A549 (cell line): ENCODE results near the gene EPS15. TPM values are rescaled to one million over a fixed set of nuclear protein-coding genes. Genes with fewer than 3 reads are reported as not detected.

Experiments used
- ATAC-seq, 2 experiments: fragments of 200-7000 bp in 1 of 2; fragments of >200 bp in 1 of 2; cut with Nextera tagmentation in 1 of 2; cut with Tn5 transposase in 1 of 2; 3 replicates each; pipeline versions ENCODE4 v1.8.0 to v1.9.1; 2018 to 2020; ENCODE audit warnings: mild to moderate bottlenecking in 1 of 2, moderate library complexity in 1 of 2
- CTCF ChIA-PET: fragments of 300-600 bp; sonication (Branson Sonifier 250); formaldehyde crosslinking; extraction: SDS; loops from one replicate; lab custom pipeline; 2021; ENCODE audit warnings: antibody characterized with exemption, inconsistent platforms; lab: Yijun Ruan, JAX
- POLR2A ChIA-PET: fragments of 350-600 bp; formaldehyde crosslinking; extraction: SDS; loops from one replicate; lab custom pipeline; 2021; ENCODE audit warnings: antibody characterized with exemption, inconsistent platforms; lab: Yijun Ruan, JAX
- DNase-seq, 2 experiments: peaks; one replicate each; pipeline versions ENCODE4 v3.0.0 to v3.0.0-alpha.2; 2011 to 2016; ENCODE audit warnings: low read depth in 1 of 2, low spot score in 1 of 2
- FAIRE-seq: peaks from 2 replicates; lab custom pipeline; 2011; peaks lifted over from hg19 to GRCh38; lab: Jason Lieb, UNC
- H3K27ac ChIP-seq, 2 experiments: fragments of >200 bp; sonication (Bioruptor Twin); formaldehyde crosslinking; 3 replicates each; pipeline ENCODE4 v1.5.1; 2016 to 2017
- H3K4me1 ChIP-seq: fragments of >200 bp; sonication (Bioruptor Twin); formaldehyde crosslinking; 3 replicates; pipeline ENCODE4 v1.6.1; 2016
- H3K4me2 ChIP-seq: fragments of >200 bp; sonication (Bioruptor Twin); formaldehyde crosslinking; 3 replicates; pipeline ENCODE4 v1.6.1; 2016
- H3K4me3 ChIP-seq: fragments of >200 bp; sonication (Bioruptor Twin); formaldehyde crosslinking; 3 replicates; pipeline ENCODE4 v1.5.1; 2016
- H3K9me3 ChIP-seq: fragments of >200 bp; sonication (Bioruptor Twin); formaldehyde crosslinking; 3 replicates; pipeline ENCODE4 v1.6.1; 2016
- BHLHE40 ChIP-seq: IDR thresholded peaks from 2 replicates; pipeline ENCODE4 v1.6.1; 2012; ENCODE audit warnings: low read depth, low read length, inconsistent platforms
- CEBPB ChIP-seq, 2 experiments: fragments of >200 bp in 1 of 2; sonication (Bioruptor Twin) in 1 of 2; formaldehyde crosslinking in 1 of 2; IDR thresholded peaks; 2 replicates each; pipeline ENCODE4 v1.6.1; 2012 to 2016
- EHF ChIP-seq: fragments of 250-450 bp; sonication (Bioruptor Pico); IDR thresholded peaks from 2 replicates; pipeline ENCODE4 v1.5.0; 2020; ENCODE audit warnings: mild to moderate bottlenecking
- FOSL2 ChIP-seq, 2 experiments: fragments of 450-650 bp in 1 of 2; fragments of >200 bp in 1 of 2; sonication (Bioruptor Twin) in 1 of 2; formaldehyde crosslinking; IDR thresholded peaks; 2 replicates each; pipeline versions ENCODE4 v1.5.0 to v1.6.1; 2016 to 2020; ENCODE audit warnings: mild to moderate bottlenecking in 1 of 2, moderate library complexity in 1 of 2
- HOXA7 ChIP-seq: fragments of 250-450 bp; sonication (Bioruptor Pico); IDR thresholded peaks from 2 replicates; pipeline ENCODE4 v1.5.0; 2020; ENCODE audit warnings: mild to moderate bottlenecking, moderate library complexity
- HOXB5 ChIP-seq: fragments of 250-450 bp; sonication (Bioruptor Pico); IDR thresholded peaks from 2 replicates; pipeline ENCODE4 v1.5.0; 2020; ENCODE audit warnings: mild to moderate bottlenecking, moderate library complexity
- JUNB ChIP-seq: fragments of >200 bp; sonication (Bioruptor Twin); formaldehyde crosslinking; IDR thresholded peaks from 2 replicates; pipeline ENCODE4 v1.6.1; 2016
- MAFK ChIP-seq: fragments of 450-650 bp; IDR thresholded peaks from 2 replicates; pipeline ENCODE4 v1.6.1; 2014; ENCODE audit not compliant: partially characterized antibody
- NFE2L2 ChIP-seq: fragments of 150-350 bp; conservative IDR thresholded peaks from 2 replicates; pipeline ENCODE4 v1.6.1; 2014; ENCODE audit warnings: low read length
- NPAS2 ChIP-seq: fragments of 250-450 bp; sonication (Bioruptor Pico); IDR thresholded peaks from 2 replicates; pipeline ENCODE4 v1.8.0; 2022; ENCODE audit warnings: mild to moderate bottlenecking, moderate library complexity, borderline replicate concordance
- NR3C1 ChIP-seq: fragments of >200 bp; sonication (Bioruptor Twin); formaldehyde crosslinking; IDR thresholded peaks from 3 replicates; pipeline ENCODE4 v1.6.1; 2017
- PHF8 ChIP-seq: fragments of 200-600 bp; sonication (generic); IDR thresholded peaks from 2 replicates; pipeline ENCODE4 v1.6.1; 2016; ENCODE audit warnings: low read depth, mild to moderate bottlenecking, antibody characterized with exemption, moderate library complexity, borderline replicate concordance
- POLR2AphosphoS2 ChIP-seq: conservative IDR thresholded peaks from 2 replicates; pipeline ENCODE4 v1.6.1; 2012; ENCODE audit warnings: low read length, improper control_type of control experiment, inconsistent platforms
- RAD21 ChIP-seq, 2 experiments: fragments of >200 bp in 1 of 2; sonication (Bioruptor Twin) in 1 of 2; formaldehyde crosslinking in 1 of 2; IDR thresholded peaks in 1 of 2; conservative IDR thresholded peaks in 1 of 2; 2 replicates in 1 of 2; 3 replicates in 1 of 2; pipeline ENCODE4 v1.6.1; 2012 to 2018; ENCODE audit warnings: inconsistent platforms in 1 of 2
- RARB ChIP-seq: fragments of 250-450 bp; sonication (Bioruptor Pico); IDR thresholded peaks from 2 replicates; pipeline ENCODE4 v1.8.0; 2021; ENCODE audit warnings: mild to moderate bottlenecking, moderate library complexity
- RCOR1 ChIP-seq: fragments of 150-350 bp; IDR thresholded peaks from 2 replicates; pipeline ENCODE4 v1.6.1; 2014; ENCODE audit warnings: antibody characterized with exemption, low read length, low read depth
- RFX5 ChIP-seq: fragments of 450-650 bp; IDR thresholded peaks from 2 replicates; pipeline ENCODE4 v1.7.1; 2014; ENCODE audit warnings: antibody characterized with exemption, mild to moderate bottlenecking, moderate library complexity
- RNF2 ChIP-seq: fragments of 200-600 bp; sonication (generic); IDR thresholded peaks from 2 replicates; pipeline ENCODE4 v1.6.1; 2016; ENCODE audit warnings: low read depth, mild to moderate bottlenecking, antibody characterized with exemption, moderate library complexity, borderline replicate concordance
- SREBF2 ChIP-seq: fragments of 450-650 bp; IDR thresholded peaks from 2 replicates; pipeline ENCODE4 v1.6.1; 2014; ENCODE audit warnings: mild to moderate bottlenecking, moderate library complexity
- TP53 ChIP-seq: fragments of 250-450 bp; sonication (Bioruptor Pico); IDR thresholded peaks from 2 replicates; pipeline ENCODE4 v1.5.0; 2021; ENCODE audit warnings: mild to moderate bottlenecking, moderate library complexity
- ZSCAN20 ChIP-seq: fragments of 250-450 bp; sonication (Bioruptor Pico); IDR thresholded peaks from 2 replicates; pipeline ENCODE4 v1.8.0; 2022; ENCODE audit warnings: mild to moderate bottlenecking, moderate library complexity
- WGBS: methylation state at CpG from one replicate; pipeline ENCODE4 v1.1.6; 2017; ENCODE audit errors: missing lambda C conversion rate; 5-methylcytosine and 5-hydroxymethylcytosine counted together
- polyA plus RNA-seq, 4 experiments: library from polyadenylated mRNA; depleted of rRNA in 3 of 4; stranded (reverse); fragments of >200 nt; fragmentation: RNase III in 1 of 4; extraction: RNeasy Plus Mini Kit Qiagen cat#74134 plus additional on column Dnase treatment in 1 of 4; gene quantifications; 2 replicates in 3 of 4; 3 replicates in 1 of 4; pipeline ENCODE4 v1.2.3, GENCODE V29; 2011 to 2017
- TF ChIP-seq, protein P1 (sequence below): fragments of 200-600 bp; sonication (generic); IDR thresholded peaks from 2 replicates; pipeline ENCODE4 v1.6.1; 2016; ENCODE audit warnings: antibody characterized with exemption, mild to moderate bottlenecking, moderate library complexity
- TF ChIP-seq, protein P2 (sequence below): IDR thresholded peaks from 2 replicates; pipeline ENCODE4 v1.6.1; 2012
- TF ChIP-seq, protein P3 (sequence below): fragments of >200 bp; sonication (Bioruptor Twin); formaldehyde crosslinking; IDR thresholded peaks from 3 replicates; pipeline ENCODE4 v1.5.1; 2016
- TF ChIP-seq, protein P4 (sequence below): IDR thresholded peaks from 2 replicates; pipeline ENCODE4 v1.6.1; 2012

EPS15 gene
- polyA plus RNA-seq, 2 of the 4 experiments (the other 2 are of a cell fraction): 10.9 to 35.4 TPM

DNA sequence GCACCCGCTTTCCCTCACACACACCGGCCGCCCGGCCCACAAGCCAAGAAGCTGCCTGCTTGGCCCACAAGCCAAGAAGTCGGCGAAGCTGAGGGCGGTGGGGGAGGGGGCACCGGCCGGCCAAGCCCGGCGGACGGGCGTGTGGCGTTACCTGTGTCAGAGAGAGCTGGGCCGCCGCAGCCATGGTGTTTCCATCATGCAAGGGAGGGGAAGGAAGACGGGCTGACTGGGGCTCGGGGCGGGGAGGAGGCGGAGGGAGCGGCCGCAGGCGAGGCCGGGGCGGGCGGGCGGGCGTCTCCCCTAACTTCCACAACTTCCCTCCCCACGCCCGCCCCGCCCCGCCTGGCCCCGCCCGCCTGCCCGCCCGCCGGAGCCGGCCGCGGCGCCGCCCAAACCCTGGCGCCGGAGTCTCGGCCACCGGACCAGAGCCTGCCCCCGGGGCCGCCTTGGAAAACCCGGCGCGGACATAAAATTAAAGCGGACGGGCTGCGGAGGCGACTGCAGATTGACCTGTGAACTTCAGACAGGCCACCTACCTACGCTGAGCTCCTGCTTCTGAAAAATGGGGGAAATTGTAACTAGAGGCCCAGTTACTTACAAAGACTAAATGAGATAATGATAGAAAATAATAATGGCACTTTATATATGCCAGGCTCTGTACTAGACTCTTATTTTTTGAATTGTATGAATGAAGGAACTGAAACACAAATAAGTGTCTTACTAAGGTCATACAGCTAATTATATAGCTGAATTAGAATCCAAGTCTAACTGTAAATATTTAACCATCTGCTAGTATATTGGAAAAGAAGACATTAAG is at the start of gene EPS15 (continued):
- TF ChIP-seq, protein P1, sequence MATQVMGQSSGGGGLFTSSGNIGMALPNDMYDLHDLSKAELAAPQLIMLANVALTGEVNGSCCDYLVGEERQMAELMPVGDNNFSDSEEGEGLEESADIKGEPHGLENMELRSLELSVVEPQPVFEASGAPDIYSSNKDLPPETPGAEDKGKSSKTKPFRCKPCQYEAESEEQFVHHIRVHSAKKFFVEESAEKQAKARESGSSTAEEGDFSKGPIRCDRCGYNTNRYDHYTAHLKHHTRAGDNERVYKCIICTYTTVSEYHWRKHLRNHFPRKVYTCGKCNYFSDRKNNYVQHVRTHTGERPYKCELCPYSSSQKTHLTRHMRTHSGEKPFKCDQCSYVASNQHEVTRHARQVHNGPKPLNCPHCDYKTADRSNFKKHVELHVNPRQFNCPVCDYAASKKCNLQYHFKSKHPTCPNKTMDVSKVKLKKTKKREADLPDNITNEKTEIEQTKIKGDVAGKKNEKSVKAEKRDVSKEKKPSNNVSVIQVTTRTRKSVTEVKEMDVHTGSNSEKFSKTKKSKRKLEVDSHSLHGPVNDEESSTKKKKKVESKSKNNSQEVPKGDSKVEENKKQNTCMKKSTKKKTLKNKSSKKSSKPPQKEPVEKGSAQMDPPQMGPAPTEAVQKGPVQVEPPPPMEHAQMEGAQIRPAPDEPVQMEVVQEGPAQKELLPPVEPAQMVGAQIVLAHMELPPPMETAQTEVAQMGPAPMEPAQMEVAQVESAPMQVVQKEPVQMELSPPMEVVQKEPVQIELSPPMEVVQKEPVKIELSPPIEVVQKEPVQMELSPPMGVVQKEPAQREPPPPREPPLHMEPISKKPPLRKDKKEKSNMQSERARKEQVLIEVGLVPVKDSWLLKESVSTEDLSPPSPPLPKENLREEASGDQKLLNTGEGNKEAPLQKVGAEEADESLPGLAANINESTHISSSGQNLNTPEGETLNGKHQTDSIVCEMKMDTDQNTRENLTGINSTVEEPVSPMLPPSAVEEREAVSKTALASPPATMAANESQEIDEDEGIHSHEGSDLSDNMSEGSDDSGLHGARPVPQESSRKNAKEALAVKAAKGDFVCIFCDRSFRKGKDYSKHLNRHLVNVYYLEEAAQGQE: no peak

DNA sequence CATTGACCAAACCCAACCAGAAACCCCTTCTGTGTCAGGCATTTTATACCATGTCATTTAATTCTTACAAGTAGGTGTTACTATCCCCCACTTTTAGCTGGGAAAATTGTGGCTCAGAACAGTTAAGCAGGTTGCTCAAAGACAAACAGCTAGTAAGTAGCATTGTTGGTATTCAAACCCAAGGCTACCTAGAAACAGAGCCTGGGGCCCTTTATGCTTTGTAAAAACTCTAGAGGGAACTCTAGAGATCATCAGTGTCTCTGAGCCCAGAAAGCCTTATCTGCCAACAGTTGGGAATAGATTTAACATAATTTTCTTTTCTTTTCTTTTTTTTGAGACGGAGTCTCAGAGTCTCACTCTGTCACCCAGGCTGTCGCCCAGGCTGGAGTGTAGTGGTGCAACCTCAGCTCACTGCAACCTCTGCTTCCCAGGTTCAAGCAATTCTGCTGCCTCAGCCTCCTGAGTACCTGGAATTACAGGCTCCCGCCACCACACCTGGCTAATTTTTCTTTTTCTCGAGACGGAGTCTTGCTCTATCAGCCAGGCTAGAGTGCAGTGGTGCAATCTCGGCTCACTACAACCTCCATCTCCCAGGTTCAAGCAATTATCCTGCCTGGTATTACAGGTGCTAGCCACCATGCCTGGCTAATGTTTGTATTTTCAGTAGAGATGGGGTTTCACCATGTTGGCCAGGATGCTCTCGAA is 49.3 kb upstream of the EPS15 start:
- ATAC-seq (no peak), DNase-seq (no peak), FAIRE-seq (no peak)
- Histone ChIP-seq H3K4me3 (no peak overlapping the region), H3K27ac (peak overlapping the region; percentile 70 to 82; a peak in 5 of 6 replicates), H3K9me3 (no peaks in the 10 kb centered on the region), H3K4me1 (peaks cover 45% of the 10 kb centered on the region), H3K4me2 (peak overlapping the region; percentile 68; the same call in 1 of the 3 replicates)
- 94% methylated on average over 7 of the region's 7 CpGs for WGBS
- ChIA-PET POLR2A (no interaction called here), CTCF (interaction anchor here (0.6 to 1.6 kb wide), 3 partner anchors 29 to 201 kb away, joined by 4 to 7 read pairs (median 5); no protein-coding TSS in a partner anchor)
- no peak for TF ChIP-seq NFE2L2

DNA sequence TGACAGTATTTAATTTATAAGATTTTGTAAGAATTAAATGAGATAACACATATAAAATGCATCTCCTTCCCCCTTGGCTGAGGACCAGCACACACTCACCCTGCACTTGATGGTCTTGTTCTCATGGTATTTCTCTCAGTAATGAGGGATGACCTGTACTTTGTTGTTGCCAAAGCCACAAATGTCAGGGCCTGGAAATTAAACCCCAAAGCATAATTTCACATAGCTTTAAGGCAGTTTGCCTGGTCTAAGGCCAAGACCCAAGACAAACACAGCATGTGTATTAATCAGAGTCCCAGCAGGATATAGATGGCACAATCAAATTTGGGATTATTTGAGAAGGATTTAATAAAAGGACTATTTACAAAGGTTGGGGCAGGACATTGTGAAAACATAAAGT is 48.6 kb upstream of the EPS15 start:
- no peak for DNase-seq
- no peak for ATAC-seq

DNA sequence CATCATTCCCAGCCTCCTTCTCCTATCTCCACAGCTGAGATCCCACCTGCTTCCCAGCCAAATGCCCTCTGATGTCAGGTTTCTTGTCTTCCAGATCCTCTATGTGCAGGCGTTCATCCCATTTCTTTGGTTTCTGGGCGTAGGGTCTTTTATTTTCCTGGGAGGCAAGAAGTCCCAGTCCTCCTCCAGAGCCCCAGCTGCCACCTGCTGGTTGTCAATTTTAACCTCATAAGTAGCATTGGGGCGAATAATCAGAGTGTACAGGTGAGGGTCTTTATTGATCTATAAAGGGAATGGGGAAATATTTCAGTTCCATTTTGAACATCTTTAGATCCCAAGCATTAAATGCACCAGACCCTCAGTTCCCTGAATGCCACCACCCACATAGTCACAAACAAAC is 47.2 kb upstream of the EPS15 start:
- WGBS: 83% methylated on average over 3 of the region's 3 CpGs
- no peak for TF ChIP-seq RCOR1
- TF ChIP-seq, protein P2, sequence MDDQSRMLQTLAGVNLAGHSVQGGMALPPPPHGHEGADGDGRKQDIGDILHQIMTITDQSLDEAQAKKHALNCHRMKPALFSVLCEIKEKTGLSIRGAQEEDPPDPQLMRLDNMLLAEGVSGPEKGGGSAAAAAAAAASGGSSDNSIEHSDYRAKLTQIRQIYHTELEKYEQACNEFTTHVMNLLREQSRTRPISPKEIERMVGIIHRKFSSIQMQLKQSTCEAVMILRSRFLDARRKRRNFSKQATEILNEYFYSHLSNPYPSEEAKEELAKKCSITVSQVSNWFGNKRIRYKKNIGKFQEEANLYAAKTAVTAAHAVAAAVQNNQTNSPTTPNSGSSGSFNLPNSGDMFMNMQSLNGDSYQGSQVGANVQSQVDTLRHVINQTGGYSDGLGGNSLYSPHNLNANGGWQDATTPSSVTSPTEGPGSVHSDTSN: no peak
- TF ChIP-seq NR3C1: no peak
- TF ChIP-seq RARB: no peak
- no peak for TF ChIP-seq RNF2
- no peak for TF ChIP-seq RAD21 (conservative IDR thresholded peaks at IDR 0.05 in 1 of 2, IDR thresholded peaks at IDR 0.05 in 1 of 2)
- TF ChIP-seq RFX5: no peak
- no peak for TF ChIP-seq NPAS2 (CRISPR knock-in tag)
- TF ChIP-seq ZSCAN20: no peak
- TF ChIP-seq MAFK: no peak
- no peak for TF ChIP-seq CEBPB (IDR thresholded peaks at IDR 0.05)

More for the DNA sequence above, 48.6 kb upstream of the EPS15 start:
- Histone ChIP-seq H3K4me1 (peaks cover 45% of the 10 kb centered on the region), H3K4me2 (0 out of 3 replicates have a peak overlapping the region, but pooled peaks have one; percentile 4), H3K9me3 (no peaks in the 10 kb centered on the region), H3K27ac (peak overlapping the region; percentile 34 to 82; a peak in 2 of 6 replicates), H3K4me3 (no peak overlapping the region)
- FAIRE-seq: no peak
- ChIA-PET CTCF (interaction anchor here (0.6 to 0.9 kb wide), 2 partner anchors 28 to 76 kb away, joined by 4 to 5 read pairs; no protein-coding TSS in a partner anchor), POLR2A (no interaction called here)
- TF ChIP-seq BHLHE40 (no peak), POLR2AphosphoS2 (no peak), FOSL2 (IDR thresholded peaks at IDR 0.05) (no peak), FOSL2 (CRISPR knock-in tag; IDR thresholded peaks at IDR 0.05) (no peak), SREBF2 (no peak), RARB (no peak), NR3C1 (no peak), RAD21 (conservative IDR thresholded peaks at IDR 0.05 in 1 of 2, IDR thresholded peaks at IDR 0.05 in 1 of 2) (no peak), RNF2 (no peak), JUNB (no peak), PHF8 (no peak), HOXA7 (CRISPR knock-in tag) (no peak), TP53 (CRISPR knock-in tag) (no peak), EHF (no peak), HOXB5 (CRISPR knock-in tag) (no peak), CEBPB (IDR thresholded peaks at IDR 0.05) (no peak)
- TF ChIP-seq, protein P3, sequence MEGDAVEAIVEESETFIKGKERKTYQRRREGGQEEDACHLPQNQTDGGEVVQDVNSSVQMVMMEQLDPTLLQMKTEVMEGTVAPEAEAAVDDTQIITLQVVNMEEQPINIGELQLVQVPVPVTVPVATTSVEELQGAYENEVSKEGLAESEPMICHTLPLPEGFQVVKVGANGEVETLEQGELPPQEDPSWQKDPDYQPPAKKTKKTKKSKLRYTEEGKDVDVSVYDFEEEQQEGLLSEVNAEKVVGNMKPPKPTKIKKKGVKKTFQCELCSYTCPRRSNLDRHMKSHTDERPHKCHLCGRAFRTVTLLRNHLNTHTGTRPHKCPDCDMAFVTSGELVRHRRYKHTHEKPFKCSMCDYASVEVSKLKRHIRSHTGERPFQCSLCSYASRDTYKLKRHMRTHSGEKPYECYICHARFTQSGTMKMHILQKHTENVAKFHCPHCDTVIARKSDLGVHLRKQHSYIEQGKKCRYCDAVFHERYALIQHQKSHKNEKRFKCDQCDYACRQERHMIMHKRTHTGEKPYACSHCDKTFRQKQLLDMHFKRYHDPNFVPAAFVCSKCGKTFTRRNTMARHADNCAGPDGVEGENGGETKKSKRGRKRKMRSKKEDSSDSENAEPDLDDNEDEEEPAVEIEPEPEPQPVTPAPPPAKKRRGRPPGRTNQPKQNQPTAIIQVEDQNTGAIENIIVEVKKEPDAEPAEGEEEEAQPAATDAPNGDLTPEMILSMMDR: no peak
- TF ChIP-seq, protein P4, sequence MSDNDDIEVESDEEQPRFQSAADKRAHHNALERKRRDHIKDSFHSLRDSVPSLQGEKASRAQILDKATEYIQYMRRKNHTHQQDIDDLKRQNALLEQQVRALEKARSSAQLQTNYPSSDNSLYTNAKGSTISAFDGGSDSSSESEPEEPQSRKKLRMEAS: no peak

More for the DNA sequence above, 47.2 kb upstream of the EPS15 start:
- ChIA-PET POLR2A (no interaction called here), CTCF (interaction anchor here (0.6 to 1.7 kb wide), 3 partner anchors 13 to 269 kb away, joined by 3 to 7 read pairs (median 4); no protein-coding TSS in a partner anchor)
- Histone ChIP-seq H3K4me1 (peaks cover 45% of the 10 kb centered on the region), H3K9me3 (no peaks in the 10 kb centered on the region), H3K27ac (no peak overlapping the region), H3K4me2 (no peak overlapping the region), H3K4me3 (no peak overlapping the region)
- FAIRE-seq (no peak), DNase-seq (no peak), ATAC-seq (no peak)
